Measurements from ENCODE around the gene NCBP2.

Gene NCBP2

GRCh38 chr3:196965804-196966173 is 23.5 kb upstream of the NCBP2 start:
- H3K4me1 ChIP-seq (ENCODE audit: control insufficient read depth, insufficient read depth, low read length) = peaks cover 8% of the 10 kb centered on the region
- H3K36me3 ChIP-seq (ENCODE audit: control insufficient read depth, insufficient read depth, low read length) = no peaks in the 10 kb centered on the region
- H3K27me3 ChIP-seq (ENCODE audit: control insufficient read depth, insufficient read depth, low read length) = no peaks in the 10 kb centered on the region
- no peak overlapping the region for H3K4me3 ChIP-seq (ENCODE audit: low read length)
- H3K9ac ChIP-seq (ENCODE audit: low read length) = no peak overlapping the region
- no peaks in the 10 kb centered on the region for H3K9me3 ChIP-seq (ENCODE audit: control insufficient read depth, low read length)

GRCh38 chr3:196965112-196965803 is 22.9 kb upstream of the NCBP2 start:
- no peak overlapping the region for H3K4me3 ChIP-seq (ENCODE audit: low read length)
- no peaks in the 10 kb centered on the region for H3K27me3 ChIP-seq (ENCODE audit: control insufficient read depth, insufficient read depth, low read length)
- no peak overlapping the region for H3K9ac ChIP-seq (ENCODE audit: low read length)
- H3K36me3 ChIP-seq (ENCODE audit: control insufficient read depth, insufficient read depth, low read length) = no peaks in the 10 kb centered on the region
- H3K4me1 ChIP-seq (ENCODE audit: control insufficient read depth, insufficient read depth, low read length) = peaks cover 8% of the 10 kb centered on the region
- H3K9me3 ChIP-seq (ENCODE audit: control insufficient read depth, low read length) = no peaks in the 10 kb centered on the region

- H3K9ac ChIP-seq (ENCODE audit: low read length) = no peak overlapping the region
- H3K4me3 ChIP-seq (ENCODE audit: low read length) = no peak overlapping the region
- no peaks in the 10 kb centered on the region for H3K27me3 ChIP-seq (ENCODE audit: control insufficient read depth, insufficient read depth, low read length)
- no peaks in the 10 kb centered on the region for H3K9me3 ChIP-seq (ENCODE audit: control insufficient read depth, low read length)
- H3K4me1 ChIP-seq (ENCODE audit: control insufficient read depth, insufficient read depth, low read length) = peaks cover 8% of the 10 kb centered on the region
- H3K36me3 ChIP-seq (ENCODE audit: control insufficient read depth, insufficient read depth, low read length) = no peaks in the 10 kb centered on the region
Observed at GRCh38 chr3:196963631-196963953, 21.3 kb upstream of the NCBP2 start.

- Histone ChIP-seq H3K36me3 (ENCODE audit: control insufficient read depth, insufficient read depth, low read length) (no peaks in the 10 kb centered on the region), H3K9me3 (ENCODE audit: control insufficient read depth, low read length) (no peaks in the 10 kb centered on the region), H3K4me3 (ENCODE audit: low read length) (no peak overlapping the region), H3K27me3 (ENCODE audit: control insufficient read depth, insufficient read depth, low read length) (no peaks in the 10 kb centered on the region), H3K9ac (ENCODE audit: low read length) (no peak overlapping the region), H3K4me1 (ENCODE audit: control insufficient read depth, insufficient read depth, low read length) (peaks cover 5% of the 10 kb centered on the region)
Observed at GRCh38 chr3:196962930-196963630, 20.8 kb upstream of the NCBP2 start.

- Histone ChIP-seq H3K27me3 (ENCODE audit: control insufficient read depth, insufficient read depth, low read length) (no peaks in the 10 kb centered on the region), H3K36me3 (ENCODE audit: control insufficient read depth, insufficient read depth, low read length) (no peaks in the 10 kb centered on the region), H3K9me3 (ENCODE audit: control insufficient read depth, low read length) (no peaks in the 10 kb centered on the region), H3K4me3 (ENCODE audit: low read length) (no peak overlapping the region), H3K9ac (ENCODE audit: low read length) (no peak overlapping the region), H3K4me1 (ENCODE audit: control insufficient read depth, insufficient read depth, low read length) (no peaks in the 10 kb centered on the region)
Observed at GRCh38 chr3:196962108-196962929, 20.0 kb upstream of the NCBP2 start.

GRCh38 chr3:196954832-196955231 is 12.5 kb upstream of the NCBP2 start:
- Histone ChIP-seq H3K36me3 (ENCODE audit: control insufficient read depth, insufficient read depth, low read length) (no peaks in the 10 kb centered on the region), H3K4me1 (ENCODE audit: control insufficient read depth, insufficient read depth, low read length) (no peaks in the 10 kb centered on the region), H3K27me3 (ENCODE audit: control insufficient read depth, insufficient read depth, low read length) (no peaks in the 10 kb centered on the region), H3K4me3 (ENCODE audit: low read length) (no peak overlapping the region), H3K9ac (ENCODE audit: low read length) (no peak overlapping the region), H3K9me3 (ENCODE audit: control insufficient read depth, low read length) (no peaks in the 10 kb centered on the region)

GRCh38 chr3:196951371-196951770 is 9.0 kb upstream of the NCBP2 start:
- no peaks in the 10 kb centered on the region for H3K36me3 ChIP-seq (ENCODE audit: control insufficient read depth, insufficient read depth, low read length)
- no peak overlapping the region for H3K9ac ChIP-seq (ENCODE audit: low read length)
- no peak overlapping the region for H3K4me3 ChIP-seq (ENCODE audit: low read length)
- H3K27me3 ChIP-seq (ENCODE audit: control insufficient read depth, insufficient read depth, low read length) = no peaks in the 10 kb centered on the region
- H3K9me3 ChIP-seq (ENCODE audit: control insufficient read depth, low read length) = no peaks in the 10 kb centered on the region
- no peaks in the 10 kb centered on the region for H3K4me1 ChIP-seq (ENCODE audit: control insufficient read depth, insufficient read depth, low read length)

- Histone ChIP-seq H3K4me3 (ENCODE audit: low read length) (no peak overlapping the region), H3K36me3 (ENCODE audit: control insufficient read depth, insufficient read depth, low read length) (no peaks in the 10 kb centered on the region), H3K4me1 (ENCODE audit: control insufficient read depth, insufficient read depth, low read length) (no peaks in the 10 kb centered on the region), H3K27me3 (ENCODE audit: control insufficient read depth, insufficient read depth, low read length) (no peaks in the 10 kb centered on the region), H3K9ac (ENCODE audit: low read length) (no peak overlapping the region), H3K9me3 (ENCODE audit: control insufficient read depth, low read length) (no peaks in the 10 kb centered on the region)
Observed at GRCh38 chr3:196949750-196950149, 7.4 kb upstream of the NCBP2 start.

- no peaks in the 10 kb centered on the region for H3K9me3 ChIP-seq (ENCODE audit: control insufficient read depth, low read length)
- no peaks in the 10 kb centered on the region for H3K36me3 ChIP-seq (ENCODE audit: control insufficient read depth, insufficient read depth, low read length)
- no peak overlapping the region for H3K9ac ChIP-seq (ENCODE audit: low read length)
- no peaks in the 10 kb centered on the region for H3K27me3 ChIP-seq (ENCODE audit: control insufficient read depth, insufficient read depth, low read length)
- no peak overlapping the region for H3K4me3 ChIP-seq (ENCODE audit: low read length)
- no peaks in the 10 kb centered on the region for H3K4me1 ChIP-seq (ENCODE audit: control insufficient read depth, insufficient read depth, low read length)
Observed at GRCh38 chr3:196949285-196949619, 6.9 kb upstream of the NCBP2 start.

- H3K9ac ChIP-seq (ENCODE audit: low read length) = no peak overlapping the region
- peaks cover 2% of the 10 kb centered on the region for H3K4me1 ChIP-seq (ENCODE audit: control insufficient read depth, insufficient read depth, low read length)
- no peaks in the 10 kb centered on the region for H3K36me3 ChIP-seq (ENCODE audit: control insufficient read depth, insufficient read depth, low read length)
- no peaks in the 10 kb centered on the region for H3K9me3 ChIP-seq (ENCODE audit: control insufficient read depth, low read length)
- H3K27me3 ChIP-seq (ENCODE audit: control insufficient read depth, insufficient read depth, low read length) = no peaks in the 10 kb centered on the region
- H3K4me3 ChIP-seq (ENCODE audit: low read length) = no peak overlapping the region
Observed at GRCh38 chr3:196948442-196949284, 6.3 kb upstream of the NCBP2 start.

GRCh38 chr3:196947860-196948441 is 5.6 kb upstream of the NCBP2 start:
- H3K4me3 ChIP-seq (ENCODE audit: low read length) = no peak overlapping the region
- peaks cover 9% of the 10 kb centered on the region for H3K4me1 ChIP-seq (ENCODE audit: control insufficient read depth, insufficient read depth, low read length)
- H3K9me3 ChIP-seq (ENCODE audit: control insufficient read depth, low read length) = no peaks in the 10 kb centered on the region
- no peak overlapping the region for H3K9ac ChIP-seq (ENCODE audit: low read length)
- no peaks in the 10 kb centered on the region for H3K27me3 ChIP-seq (ENCODE audit: control insufficient read depth, insufficient read depth, low read length)
- no peaks in the 10 kb centered on the region for H3K36me3 ChIP-seq (ENCODE audit: control insufficient read depth, insufficient read depth, low read length)
